GM18508 (cell line): Measurements from ENCODE around the gene CPA4.
"Not testable (repeated sequence)": the region's sequence is repeated elsewhere in the genome, so short reads cannot be mapped to it uniquely, and the experiment has no call there.

ENCODE experiments used
- ATAC-seq: cut with Tn5 transposase; IDR thresholded peaks from one replicate; pipeline ENCODE4 v1.9.1; 2021; ENCODE audit warnings: moderate number of reproducible peaks; ENCODE audit not compliant: insufficient read depth, unreplicated experiment

CPA4 gene, protein sequence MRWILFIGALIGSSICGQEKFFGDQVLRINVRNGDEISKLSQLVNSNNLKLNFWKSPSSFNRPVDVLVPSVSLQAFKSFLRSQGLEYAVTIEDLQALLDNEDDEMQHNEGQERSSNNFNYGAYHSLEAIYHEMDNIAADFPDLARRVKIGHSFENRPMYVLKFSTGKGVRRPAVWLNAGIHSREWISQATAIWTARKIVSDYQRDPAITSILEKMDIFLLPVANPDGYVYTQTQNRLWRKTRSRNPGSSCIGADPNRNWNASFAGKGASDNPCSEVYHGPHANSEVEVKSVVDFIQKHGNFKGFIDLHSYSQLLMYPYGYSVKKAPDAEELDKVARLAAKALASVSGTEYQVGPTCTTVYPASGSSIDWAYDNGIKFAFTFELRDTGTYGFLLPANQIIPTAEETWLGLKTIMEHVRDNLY

GRCh38 chr7:130292682-130293257, at the start of gene CPA4:
Gene CPA4, plus strand, starts transcription at chr7:130293161. Its CDS starts 20 bp downstream, at chr7:130293181.
- no peak for ATAC-seq

GRCh38 chr7:130243486-130243885, 49.5 kb upstream of the CPA4 start:
- not testable (repeated sequence) for ATAC-seq

DNA sequence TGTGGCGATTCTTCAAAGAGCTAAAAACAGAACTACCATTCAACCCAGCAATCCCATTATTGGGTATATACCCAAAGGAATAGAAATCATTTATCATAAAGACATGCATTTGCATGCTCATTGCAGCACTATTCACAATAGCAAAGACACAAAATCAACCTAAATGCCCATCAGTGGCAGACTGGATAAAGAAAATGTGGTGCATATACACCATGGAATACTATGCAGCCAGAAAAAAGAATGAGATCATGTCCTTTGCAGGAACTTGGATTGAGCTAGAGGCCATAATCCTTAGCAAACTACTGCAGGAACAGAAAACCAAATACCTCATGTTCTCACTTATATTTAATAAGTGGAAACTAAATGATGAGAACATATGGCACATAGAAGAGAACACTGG, 46.5 kb upstream of the CPA4 start:
- ATAC-seq: not testable (repeated sequence)

- ATAC-seq: not testable (repeated sequence)
Observed at GRCh38 chr7:130248842-130249241, 44.1 kb upstream of the CPA4 start.

GRCh38 chr7:130249626-130250025, 43.3 kb upstream of the CPA4 start:
- ATAC-seq: not testable (repeated sequence)

GRCh38 chr7:130254555-130254954, 38.4 kb upstream of the CPA4 start:
- no peak for ATAC-seq

GRCh38 chr7:130256704-130257103, 36.3 kb upstream of the CPA4 start:
- no peak for ATAC-seq

DNA sequence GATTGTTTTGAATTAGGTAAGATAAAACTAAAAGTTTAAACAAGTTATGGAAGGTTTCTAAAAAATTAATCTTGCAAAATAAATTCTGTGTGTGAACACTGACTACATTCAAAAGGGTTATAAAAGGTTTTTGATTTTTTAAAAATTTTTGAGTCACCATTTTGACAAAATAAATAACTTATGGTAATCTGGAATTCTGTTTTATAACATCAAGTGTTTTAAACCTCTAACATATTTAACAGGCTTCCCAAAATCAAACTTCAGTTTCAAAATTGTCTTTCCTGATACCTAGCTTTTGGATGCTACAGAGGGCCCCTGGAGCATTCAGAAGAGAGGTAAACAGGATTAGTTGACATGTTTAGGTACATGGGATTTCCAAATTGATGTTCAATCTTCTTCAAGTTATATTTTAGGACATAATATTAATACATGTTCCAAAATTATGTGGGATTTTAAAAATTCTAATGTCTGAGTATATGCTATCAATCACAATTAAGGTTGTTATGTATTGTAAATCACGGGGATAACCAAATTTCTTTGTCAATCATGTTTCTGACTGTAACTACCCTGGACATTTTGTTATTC, 34.4 kb upstream of the CPA4 start:
- ATAC-seq: no peak

GRCh38 chr7:130262448-130262847, 30.5 kb upstream of the CPA4 start:
- no peak for ATAC-seq

GRCh38 chr7:130263130-130263529, 29.8 kb upstream of the CPA4 start:
- ATAC-seq: no peak

DNA sequence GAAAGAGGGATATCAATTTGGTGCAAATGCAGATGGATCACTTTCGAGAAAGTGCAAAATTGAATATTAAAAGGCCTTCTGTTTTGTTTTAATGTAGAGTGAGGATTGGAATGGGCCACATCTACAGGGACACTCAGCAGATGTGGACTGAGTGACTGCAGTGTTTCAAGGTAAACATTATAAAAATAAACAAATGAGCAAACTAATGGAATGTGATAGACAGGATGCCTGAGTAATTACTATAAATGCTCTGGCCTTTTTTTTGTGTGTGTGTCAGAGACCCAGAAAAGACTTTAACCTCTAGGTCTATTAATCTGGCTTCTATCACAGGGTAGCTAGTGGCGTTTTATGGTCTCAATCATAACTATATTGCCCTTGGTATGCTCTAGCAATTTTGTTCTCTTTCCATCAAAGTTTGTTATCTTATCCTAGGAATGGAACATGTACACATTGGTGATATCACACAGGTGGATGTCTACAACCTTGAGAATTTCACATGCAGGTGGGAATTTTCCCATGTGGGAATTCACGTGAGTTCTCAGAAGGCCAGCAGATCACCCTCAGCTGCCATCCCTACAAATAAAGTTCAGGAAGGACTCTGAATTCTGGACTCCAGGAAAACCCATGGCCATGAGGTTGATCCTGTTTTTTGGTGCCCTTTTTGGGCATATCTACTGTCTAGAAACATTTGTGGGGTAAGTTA, 26.6 kb upstream of the CPA4 start, which contains the start of gene CPA2:
TSS of gene CPA2 (plus strand) at position 606 of the 703 bp plus-strand sequence. CDS start at position 625, 19 bp downstream.
- ATAC-seq: no peak

DNA sequence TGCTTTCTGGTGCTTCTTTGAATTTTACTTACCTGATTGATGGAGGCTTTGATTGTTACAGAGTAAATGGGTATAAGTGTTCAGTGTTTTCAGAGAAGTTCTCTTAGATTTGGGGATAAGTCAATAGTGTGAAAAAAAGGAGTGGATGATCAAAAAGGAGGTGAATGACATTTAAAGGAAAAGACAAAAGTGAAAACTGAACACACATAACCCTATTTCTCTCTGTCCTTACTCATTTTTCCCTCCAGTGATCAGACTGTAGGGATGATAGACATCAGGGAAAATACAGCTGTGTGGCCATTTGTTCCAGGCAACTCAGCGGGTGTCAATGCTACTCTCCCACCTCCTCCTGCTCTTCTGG, 26.0 kb upstream of the CPA4 start:
- no peak for ATAC-seq

GRCh38 chr7:130268463-130269317, 24.3 kb upstream of the CPA4 start:
- no peak for ATAC-seq

GRCh38 chr7:130269318-130269694, 23.7 kb upstream of the CPA4 start:
- no peak for ATAC-seq

GRCh38 chr7:130270947-130271800, 21.8 kb upstream of the CPA4 start:
- no peak for ATAC-seq

DNA sequence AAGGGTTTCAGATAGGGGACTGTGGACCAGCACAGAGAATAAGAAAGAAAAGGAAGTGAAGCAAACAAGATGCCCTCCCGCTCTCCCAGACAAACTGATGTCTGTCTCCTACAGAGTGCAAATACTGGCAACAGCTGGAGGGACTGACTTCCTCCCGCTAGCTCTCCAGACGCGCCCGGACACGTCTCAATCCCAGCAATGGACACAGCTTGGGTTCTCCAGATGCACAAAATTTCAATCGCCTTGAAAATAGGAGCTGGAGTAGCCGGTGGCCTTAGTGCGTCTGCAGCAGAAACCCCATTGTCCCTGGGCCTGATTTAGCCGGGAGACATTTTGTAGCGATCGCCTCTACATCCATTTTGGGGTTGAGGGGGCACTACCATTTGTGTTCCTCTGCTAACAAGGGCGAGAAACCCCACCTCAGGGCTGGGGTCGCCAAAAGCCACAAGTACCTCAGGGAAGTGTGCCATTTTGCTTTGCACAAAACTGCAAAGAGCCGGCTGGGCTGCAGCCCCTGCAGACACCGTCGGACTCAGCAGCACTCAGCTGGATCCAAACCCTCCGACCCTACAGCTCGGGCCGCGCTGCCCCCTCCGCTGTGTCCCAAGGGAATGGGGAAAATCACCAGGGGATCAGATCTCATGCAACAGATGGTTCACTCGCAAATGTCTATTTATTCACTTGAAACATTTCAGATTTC, 20.4 kb upstream of the CPA4 start:
- ATAC-seq: no peak

DNA sequence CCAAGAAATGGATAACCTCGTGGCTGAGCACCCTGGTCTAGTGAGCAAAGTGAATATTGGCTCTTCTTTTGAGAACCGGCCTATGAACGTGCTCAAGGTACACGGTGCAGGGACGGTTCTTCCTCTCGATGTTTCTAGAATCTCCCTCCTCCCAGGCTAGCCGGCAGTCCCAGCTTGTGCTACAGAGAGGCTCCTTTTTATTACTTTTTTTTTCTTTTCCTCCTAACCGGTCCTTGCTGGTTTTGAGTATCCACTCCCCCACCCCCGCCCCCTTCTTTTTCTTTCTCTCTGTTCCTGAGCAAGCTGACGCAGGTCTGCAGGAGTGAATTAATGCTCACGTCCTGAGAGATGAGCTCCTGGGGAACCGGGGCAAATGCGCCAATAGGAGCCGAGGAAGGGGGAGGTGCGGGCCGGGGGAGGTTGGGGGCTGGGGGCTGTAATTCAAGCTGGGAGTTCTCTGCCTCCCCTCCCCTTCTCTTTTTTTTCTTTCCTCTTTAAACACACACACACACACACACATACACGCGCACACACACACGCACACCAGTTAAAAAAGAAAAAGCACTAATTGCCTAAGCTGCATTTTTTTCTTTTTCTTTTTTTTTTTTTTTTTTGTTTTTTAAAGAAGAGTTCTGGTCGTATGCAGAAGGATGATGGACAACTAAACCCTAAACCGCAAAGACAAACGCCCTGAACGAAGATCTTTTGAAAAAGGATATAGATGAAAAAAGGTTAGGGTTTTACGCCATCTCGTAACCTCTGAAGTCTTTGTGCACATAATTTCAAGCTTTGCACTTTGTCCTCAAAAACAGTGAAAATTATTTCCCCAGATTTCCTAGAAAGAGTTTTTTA, 19.7 kb upstream of the CPA4 start:
- ATAC-seq: no peak

DNA sequence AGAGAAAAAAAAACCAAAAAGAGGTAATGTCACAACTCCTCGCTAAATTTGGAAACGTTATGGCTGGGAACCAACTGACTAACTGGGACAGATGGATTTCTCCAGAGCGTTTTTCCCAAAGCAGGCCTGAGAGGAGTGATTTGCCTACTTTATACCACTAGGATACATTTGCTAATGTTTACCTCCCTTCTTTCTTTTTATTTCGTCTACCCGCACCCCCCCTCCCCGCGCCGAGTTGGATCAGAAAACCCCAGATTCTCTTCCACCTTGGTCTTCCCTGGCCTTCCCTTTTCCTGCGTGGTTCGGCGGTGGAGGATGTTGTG, 19.1 kb upstream of the CPA4 start:
- no peak for ATAC-seq
